K562 (cell line): ENCODE measurements around the gene SLX4IP. TPM values are rescaled to one million over a fixed set of nuclear protein-coding genes. Genes with fewer than 3 reads are reported as not detected.
A peak's percentile ranks its signal among the peaks of the same experiment; 100 is the strongest.

ENCODE experiments used
- BMI1 ChIP-seq: fragments of 150-350 bp; IDR thresholded peaks from 2 replicates; pipeline ENCODE4 v1.6.1; 2014; ENCODE audit warnings: low read length
- CXXC5 ChIP-seq: fragments of 250-450 bp; sonication (Bioruptor Pico); IDR thresholded peaks from 2 replicates; pipeline ENCODE4 v1.8.0; 2022; ENCODE audit warnings: inconsistent platforms, mild to moderate bottlenecking, moderate library complexity
- FIP1L1 ChIP-seq: fragments of 200-400 bp; formaldehyde crosslinking; IDR thresholded peaks from 2 replicates; pipeline ENCODE4 v1.6.1; 2018; ENCODE audit warnings: mild to moderate bottlenecking, low read depth, low read length; ENCODE audit not compliant: poor library complexity, severe bottlenecking
- HCFC1 ChIP-seq: IDR thresholded peaks from 2 replicates; pipeline ENCODE4 v1.6.1; 2012; ENCODE audit warnings: low read depth, low read length, improper control_type of control experiment
- HNRNPLL ChIP-seq: fragments of 200-400 bp; formaldehyde crosslinking; IDR thresholded peaks from 2 replicates; pipeline ENCODE4 v1.6.1; 2017; ENCODE audit warnings: low read length, low read depth, mild to moderate bottlenecking; ENCODE audit not compliant: poor library complexity, severe bottlenecking
- L3MBTL2 ChIP-seq: fragments of 450-650 bp; IDR thresholded peaks from 2 replicates; pipeline ENCODE4 v1.6.1; 2016; ENCODE audit warnings: mild to moderate bottlenecking, moderate library complexity
- MEF2A ChIP-seq: IDR thresholded peaks from 2 replicates; pipeline ENCODE4 v1.6.1; 2011; ENCODE audit warnings: low read depth, mild to moderate bottlenecking, low read length, moderate library complexity; ENCODE audit not compliant: control insufficient read depth
- NRF1 ChIP-seq, 2 experiments: fragments of 450-650 bp; IDR thresholded peaks in 1 of 2; conservative IDR thresholded peaks in 1 of 2; 2 replicates each; pipeline ENCODE4 v1.6.1; 2014; ENCODE audit warnings: mild to moderate bottlenecking in 2 of 2
- PCBP1 ChIP-seq: fragments of 200-400 bp; formaldehyde crosslinking; IDR thresholded peaks from 2 replicates; pipeline ENCODE4 v1.6.1; 2018; ENCODE audit warnings: mild to moderate bottlenecking, low read depth, low read length; ENCODE audit not compliant: poor library complexity, severe bottlenecking
- RBFOX2 ChIP-seq: fragments of 200-400 bp; formaldehyde crosslinking; IDR thresholded peaks from 2 replicates; pipeline ENCODE4 v1.6.1; 2017; ENCODE audit warnings: low read depth, mild to moderate bottlenecking, low read length, moderate library complexity
- SRSF3 ChIP-seq: fragments of 200-400 bp; formaldehyde crosslinking; IDR thresholded peaks from 2 replicates; pipeline ENCODE4 v1.6.1; 2016; ENCODE audit warnings: mild to moderate bottlenecking, low read length, moderate library complexity; ENCODE audit not compliant: insufficient read depth
- XRCC4 ChIP-seq: IDR thresholded peaks from one replicate; pipeline ENCODE4 v1.6.1; 2011; ENCODE audit not compliant: insufficient read depth, insufficient read length; ENCODE audit errors: extremely low read depth
- ZC3H4 ChIP-seq: sonication (generic); formaldehyde crosslinking; IDR thresholded peaks from 2 replicates; pipeline ENCODE4 v1.9.0; 2021; ENCODE audit warnings: missing genetic modification reagents, borderline replicate concordance
- ZNF384 ChIP-seq: IDR thresholded peaks from 2 replicates; pipeline ENCODE4 v1.6.1; 2012; ENCODE audit warnings: low read depth, low read length, improper control_type of control experiment
- polyA plus RNA-seq, 8 experiments: library from polyadenylated mRNA; depleted of rRNA in 4 of 8; stranded (reverse) in 5 of 8; unstranded in 3 of 8; fragments of >200 nt; fragmentation: Nextera tagmentation in 2 of 8; fragmentation: Illumina TruSeq in 1 of 8; extraction: Ambion mirVana in 2 of 8; extraction: Trizol in 1 of 8; gene quantifications; 2 replicates each; pipeline versions ENCODE4 v1.2.1 to v1.2.3, GENCODE V29; 2011 to 2014; ENCODE audit warnings: inconsistent platforms in 1 of 8, missing spikeins in 1 of 8
- total RNA-seq, 7 experiments: library from RNA; depleted of rRNA in 6 of 7; stranded (reverse); fragments of >200 nt in 6 of 7; fragmentation: Illumina TruSeq in 2 of 7; extraction: Trizol in 2 of 7; gene quantifications; 2 replicates each; pipeline versions ENCODE4 v1.2.1 to v1.2.3, GENCODE V29; 2011 to 2021; ENCODE audit warnings: low replicate concordance in 1 of 7
- TF ChIP-seq, protein P1 (sequence below): fragments of 450-650 bp; IDR thresholded peaks from 2 replicates; pipeline ENCODE4 v1.6.1; 2016; ENCODE audit warnings: mild to moderate bottlenecking
- TF ChIP-seq, protein P2 (sequence below): fragments of 250-450 bp; sonication (Bioruptor Pico); IDR thresholded peaks from 2 replicates; pipeline ENCODE4 v1.8.0; 2021; ENCODE audit warnings: moderate library complexity, mild to moderate bottlenecking, inconsistent platforms
- TF ChIP-seq, protein P3 (sequence below): fragments of 450-650 bp; formaldehyde crosslinking; IDR thresholded peaks from 2 replicates; pipeline ENCODE4 v1.4.0; 2020; ENCODE audit warnings: mild to moderate bottlenecking, moderate library complexity
- TF ChIP-seq, protein P4 (sequence below), 2 experiments: IDR thresholded peaks; 2 replicates each; pipeline ENCODE4 v1.6.1; 2012; ENCODE audit warnings: improper control_type of control experiment in 2 of 2, low read depth in 2 of 2, low read length in 2 of 2, borderline replicate concordance in 1 of 2

The SLX4IP gene
- total and polyA plus RNA-seq, 9 of the 15 experiments (the other 6 are each of a cell fraction or from before 2014, with no cell fraction given) = 1.5 to 5.9 (median 3.5) TPM

DNA sequence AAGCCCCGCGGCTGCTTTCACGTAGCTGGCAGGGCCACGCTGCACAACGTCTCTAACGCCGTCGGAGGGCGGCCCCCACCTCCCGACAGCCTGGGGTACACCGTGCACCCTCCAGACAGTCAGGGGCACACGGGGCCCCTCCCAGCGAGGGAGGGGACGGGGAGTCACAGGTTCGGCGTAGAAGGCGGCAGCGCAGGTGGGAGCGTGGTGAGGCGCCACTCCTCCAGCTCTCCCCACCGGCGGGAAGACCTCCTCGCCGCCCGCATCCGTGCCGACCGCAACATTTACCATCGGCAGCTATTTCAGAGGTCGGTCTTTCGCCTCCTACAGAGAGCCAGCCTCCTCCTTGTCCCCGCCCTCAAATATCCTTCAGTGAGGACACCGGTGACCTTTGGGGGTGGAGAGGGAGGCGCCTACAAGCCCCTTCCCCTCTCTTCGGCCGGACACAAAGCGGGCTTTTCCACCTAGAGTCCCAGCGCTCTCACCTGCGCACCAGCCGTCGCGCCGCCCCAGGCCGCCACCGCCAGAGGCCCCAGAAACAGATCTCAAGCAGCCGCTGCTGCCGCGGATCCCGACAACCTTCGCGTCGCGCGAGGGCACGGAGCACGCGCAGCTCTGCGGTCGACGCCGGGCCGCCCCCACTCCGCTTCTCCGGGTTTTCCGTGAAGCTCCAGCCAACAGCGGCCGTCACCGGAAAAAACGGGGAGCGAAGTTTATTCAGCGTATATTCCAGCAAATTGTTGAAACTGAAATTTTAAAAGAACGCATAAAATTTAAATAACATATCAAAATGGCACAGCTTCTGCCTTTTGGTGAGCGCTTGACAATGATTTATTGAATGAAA, 1.3 kb upstream of the SLX4IP start, which contains the start of gene MKKS (continued):
- TF ChIP-seq, protein P1, sequence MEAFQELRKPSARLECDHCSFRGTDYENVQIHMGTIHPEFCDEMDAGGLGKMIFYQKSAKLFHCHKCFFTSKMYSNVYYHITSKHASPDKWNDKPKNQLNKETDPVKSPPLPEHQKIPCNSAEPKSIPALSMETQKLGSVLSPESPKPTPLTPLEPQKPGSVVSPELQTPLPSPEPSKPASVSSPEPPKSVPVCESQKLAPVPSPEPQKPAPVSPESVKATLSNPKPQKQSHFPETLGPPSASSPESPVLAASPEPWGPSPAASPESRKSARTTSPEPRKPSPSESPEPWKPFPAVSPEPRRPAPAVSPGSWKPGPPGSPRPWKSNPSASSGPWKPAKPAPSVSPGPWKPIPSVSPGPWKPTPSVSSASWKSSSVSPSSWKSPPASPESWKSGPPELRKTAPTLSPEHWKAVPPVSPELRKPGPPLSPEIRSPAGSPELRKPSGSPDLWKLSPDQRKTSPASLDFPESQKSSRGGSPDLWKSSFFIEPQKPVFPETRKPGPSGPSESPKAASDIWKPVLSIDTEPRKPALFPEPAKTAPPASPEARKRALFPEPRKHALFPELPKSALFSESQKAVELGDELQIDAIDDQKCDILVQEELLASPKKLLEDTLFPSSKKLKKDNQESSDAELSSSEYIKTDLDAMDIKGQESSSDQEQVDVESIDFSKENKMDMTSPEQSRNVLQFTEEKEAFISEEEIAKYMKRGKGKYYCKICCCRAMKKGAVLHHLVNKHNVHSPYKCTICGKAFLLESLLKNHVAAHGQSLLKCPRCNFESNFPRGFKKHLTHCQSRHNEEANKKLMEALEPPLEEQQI = no peak
- TF ChIP-seq SRSF3 = no peak
- TF ChIP-seq RBFOX2 = peak; percentile 93
- peak; percentile 49 for TF ChIP-seq FIP1L1
- 0 out of 2 replicates have a peak, but pooled peaks have one; percentile 25 for TF ChIP-seq HCFC1
- TF ChIP-seq HNRNPLL = peak; percentile 76
- peak; percentile 81 for TF ChIP-seq CXXC5 (CRISPR knock-in tag)
- no peak for TF ChIP-seq MEF2A
- TF ChIP-seq XRCC4 = no peak
- TF ChIP-seq, protein P2, sequence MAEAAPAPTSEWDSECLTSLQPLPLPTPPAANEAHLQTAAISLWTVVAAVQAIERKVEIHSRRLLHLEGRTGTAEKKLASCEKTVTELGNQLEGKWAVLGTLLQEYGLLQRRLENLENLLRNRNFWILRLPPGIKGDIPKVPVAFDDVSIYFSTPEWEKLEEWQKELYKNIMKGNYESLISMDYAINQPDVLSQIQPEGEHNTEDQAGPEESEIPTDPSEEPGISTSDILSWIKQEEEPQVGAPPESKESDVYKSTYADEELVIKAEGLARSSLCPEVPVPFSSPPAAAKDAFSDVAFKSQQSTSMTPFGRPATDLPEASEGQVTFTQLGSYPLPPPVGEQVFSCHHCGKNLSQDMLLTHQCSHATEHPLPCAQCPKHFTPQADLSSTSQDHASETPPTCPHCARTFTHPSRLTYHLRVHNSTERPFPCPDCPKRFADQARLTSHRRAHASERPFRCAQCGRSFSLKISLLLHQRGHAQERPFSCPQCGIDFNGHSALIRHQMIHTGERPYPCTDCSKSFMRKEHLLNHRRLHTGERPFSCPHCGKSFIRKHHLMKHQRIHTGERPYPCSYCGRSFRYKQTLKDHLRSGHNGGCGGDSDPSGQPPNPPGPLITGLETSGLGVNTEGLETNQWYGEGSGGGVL (CRISPR knock-in tag) = no peak
- no peak for TF ChIP-seq ZC3H4 (CRISPR knock-in tag)
- TF ChIP-seq, protein P3, sequence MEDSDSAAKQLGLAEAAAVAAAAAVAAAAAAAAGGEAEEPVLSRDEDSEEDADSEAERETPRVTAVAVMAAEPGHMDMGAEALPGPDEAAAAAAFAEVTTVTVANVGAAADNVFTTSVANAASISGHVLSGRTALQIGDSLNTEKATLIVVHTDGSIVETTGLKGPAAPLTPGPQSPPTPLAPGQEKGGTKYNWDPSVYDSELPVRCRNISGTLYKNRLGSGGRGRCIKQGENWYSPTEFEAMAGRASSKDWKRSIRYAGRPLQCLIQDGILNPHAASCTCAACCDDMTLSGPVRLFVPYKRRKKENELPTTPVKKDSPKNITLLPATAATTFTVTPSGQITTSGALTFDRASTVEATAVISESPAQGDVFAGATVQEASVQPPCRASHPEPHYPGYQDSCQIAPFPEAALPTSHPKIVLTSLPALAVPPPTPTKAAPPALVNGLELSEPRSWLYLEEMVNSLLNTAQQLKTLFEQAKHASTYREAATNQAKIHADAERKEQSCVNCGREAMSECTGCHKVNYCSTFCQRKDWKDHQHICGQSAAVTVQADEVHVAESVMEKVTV (CRISPR knock-in tag) = no peak
- TF ChIP-seq PCBP1 = no peak
- peak; percentile 81 for TF ChIP-seq L3MBTL2
- no peak for TF ChIP-seq ZNF384
- no peak for TF ChIP-seq BMI1
- TF ChIP-seq NRF1 (conservative IDR thresholded peaks at IDR 0.05 in 1 of 2, IDR thresholded peaks at IDR 0.05 in 1 of 2) = peak; percentile 91 to 92
- TF ChIP-seq, protein P4, sequence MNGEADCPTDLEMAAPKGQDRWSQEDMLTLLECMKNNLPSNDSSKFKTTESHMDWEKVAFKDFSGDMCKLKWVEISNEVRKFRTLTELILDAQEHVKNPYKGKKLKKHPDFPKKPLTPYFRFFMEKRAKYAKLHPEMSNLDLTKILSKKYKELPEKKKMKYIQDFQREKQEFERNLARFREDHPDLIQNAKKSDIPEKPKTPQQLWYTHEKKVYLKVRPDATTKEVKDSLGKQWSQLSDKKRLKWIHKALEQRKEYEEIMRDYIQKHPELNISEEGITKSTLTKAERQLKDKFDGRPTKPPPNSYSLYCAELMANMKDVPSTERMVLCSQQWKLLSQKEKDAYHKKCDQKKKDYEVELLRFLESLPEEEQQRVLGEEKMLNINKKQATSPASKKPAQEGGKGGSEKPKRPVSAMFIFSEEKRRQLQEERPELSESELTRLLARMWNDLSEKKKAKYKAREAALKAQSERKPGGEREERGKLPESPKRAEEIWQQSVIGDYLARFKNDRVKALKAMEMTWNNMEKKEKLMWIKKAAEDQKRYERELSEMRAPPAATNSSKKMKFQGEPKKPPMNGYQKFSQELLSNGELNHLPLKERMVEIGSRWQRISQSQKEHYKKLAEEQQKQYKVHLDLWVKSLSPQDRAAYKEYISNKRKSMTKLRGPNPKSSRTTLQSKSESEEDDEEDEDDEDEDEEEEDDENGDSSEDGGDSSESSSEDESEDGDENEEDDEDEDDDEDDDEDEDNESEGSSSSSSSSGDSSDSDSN (IDR thresholded peaks at IDR 0.05; ENCODE audit: borderline replicate concordance in 1 of 2, low read depth in 2 of 2, low read length in 2 of 2) = no peak
